NT2/D1 (cell line): ENCODE measurements around the gene MAML3.

Experiments used
- SUZ12 ChIP-seq: IDR thresholded peaks from 2 replicates; pipeline ENCODE4 v1.6.1; 2011; ENCODE audit not compliant: insufficient read length, insufficient read depth; ENCODE audit errors: extremely low read depth
- YY1 ChIP-seq: IDR thresholded peaks from 2 replicates; pipeline ENCODE4 v1.6.1; 2011; ENCODE audit not compliant: insufficient read length, insufficient read depth
- ZNF274 ChIP-seq: IDR thresholded peaks from 2 replicates; pipeline ENCODE4 v1.6.1; 2011; ENCODE audit warnings: mild to moderate bottlenecking, low read depth, low read length

DNA sequence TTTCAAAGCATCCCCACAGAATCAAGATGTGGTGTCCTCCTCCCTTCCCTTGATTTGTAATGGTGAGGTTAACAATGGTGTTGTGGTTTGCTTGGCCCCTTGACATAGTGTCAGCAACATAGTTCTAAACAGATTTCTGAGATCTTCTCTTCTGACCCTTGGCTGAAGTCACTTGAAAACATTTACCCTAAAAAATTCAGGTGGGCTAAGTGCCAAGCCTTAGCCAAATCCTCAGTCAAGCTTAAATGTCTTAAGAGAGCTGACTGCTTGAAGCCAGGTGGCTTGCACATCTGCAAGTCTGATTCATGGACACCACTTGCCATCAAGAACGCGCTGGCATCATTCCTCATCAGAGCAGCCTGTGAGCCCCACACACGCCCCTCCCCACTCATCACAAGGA is 315.2 kb downstream of the MAML3 start:
- TF ChIP-seq YY1, result no peak
- TF ChIP-seq ZNF274, result no peak
- no peak for TF ChIP-seq SUZ12
